ENCODE data around the gene MGAT1.

The MGAT1 gene

GRCh38 chr5:180776376-180776775 is 26.2 kb downstream of the MGAT1 start:
- Histone ChIP-seq H3F3A (ENCODE audit: insufficient read depth, low read length) (no peaks in the 10 kb centered on the region), H3K9me3 (ENCODE audit: low read length) (peaks cover 4% of the 10 kb centered on the region; the same call in 1 of the 2 replicates), H3K79me2 (ENCODE audit: insufficient read depth, low read length) (no peaks in the 10 kb centered on the region), H3K27me3 (ENCODE audit: insufficient read depth, low read length) (no peaks in the 10 kb centered on the region), H4K20me1 (ENCODE audit: insufficient read depth, low read length) (no peaks in the 10 kb centered on the region), H3K9me2 (ENCODE audit: low read depth, low read length) (no peaks in the 10 kb centered on the region), H2AFZ (ENCODE audit: low read length) (no peak overlapping the region), H3K4me1 (ENCODE audit: insufficient read depth, low read length, severe bottlenecking) (no peaks in the 10 kb centered on the region), H3K9ac (ENCODE audit: low read length) (no peak overlapping the region), H3K4me2 (ENCODE audit: low read length) (no peak overlapping the region), H3K27ac (ENCODE audit: low read depth, low read length, poor library complexity, severe bottlenecking) (no peak overlapping the region), H3K4me3 (ENCODE audit: low read depth, low read length, poor library complexity, severe bottlenecking) (no peak overlapping the region), H3K36me3 (ENCODE audit: insufficient read depth, low read length) (no peaks in the 10 kb centered on the region)
- TF ChIP-seq EZH2 (IDR thresholded peaks at IDR 0.05; ENCODE audit: borderline replicate concordance, low read length) (no peak), CTCF (IDR thresholded peaks at IDR 0.05; ENCODE audit: low read length) (no peak)

GRCh38 chr5:180775624-180776023 is 27.0 kb downstream of the MGAT1 start:
- Histone ChIP-seq H3K9me2 (ENCODE audit: low read depth, low read length) (no peaks in the 10 kb centered on the region), H3K4me1 (ENCODE audit: insufficient read depth, low read length, severe bottlenecking) (no peaks in the 10 kb centered on the region), H3K4me2 (ENCODE audit: low read length) (no peak overlapping the region), H3K4me3 (ENCODE audit: low read depth, low read length, poor library complexity, severe bottlenecking) (no peak overlapping the region), H3K27ac (ENCODE audit: low read depth, low read length, poor library complexity, severe bottlenecking) (no peak overlapping the region), H4K20me1 (ENCODE audit: insufficient read depth, low read length) (no peaks in the 10 kb centered on the region), H3F3A (ENCODE audit: insufficient read depth, low read length) (no peaks in the 10 kb centered on the region), H2AFZ (ENCODE audit: low read length) (no peak overlapping the region), H3K27me3 (ENCODE audit: insufficient read depth, low read length) (no peaks in the 10 kb centered on the region), H3K9ac (ENCODE audit: low read length) (no peak overlapping the region), H3K9me3 (ENCODE audit: low read length) (peaks cover 4% of the 10 kb centered on the region; the same call in 1 of the 2 replicates), H3K36me3 (ENCODE audit: insufficient read depth, low read length) (no peaks in the 10 kb centered on the region), H3K79me2 (ENCODE audit: insufficient read depth, low read length) (no peaks in the 10 kb centered on the region)
- no peak for TF ChIP-seq CTCF (IDR thresholded peaks at IDR 0.05; ENCODE audit: low read length)
- TF ChIP-seq EZH2 (IDR thresholded peaks at IDR 0.05; ENCODE audit: borderline replicate concordance, low read length): no peak

DNA sequence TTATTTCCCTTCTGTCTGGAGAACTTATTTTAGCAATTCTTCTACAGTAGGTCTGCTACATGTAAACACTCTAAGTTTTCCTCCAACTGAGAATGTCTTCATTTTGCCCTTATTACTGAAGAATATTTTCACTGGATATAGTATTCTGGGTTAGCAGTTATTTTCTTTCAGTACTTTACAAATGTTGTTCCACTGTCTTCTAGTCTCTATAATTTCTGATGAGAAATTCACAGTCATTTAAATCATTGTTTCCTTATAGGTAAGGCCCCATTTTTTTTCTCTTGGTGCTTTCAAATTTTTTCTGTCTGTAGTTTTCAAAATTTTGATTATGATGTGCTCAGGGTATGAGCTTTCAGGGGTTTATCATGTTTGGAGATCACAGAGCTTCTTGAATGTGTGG is 30.8 kb downstream of the MGAT1 start:
- Histone ChIP-seq H3K9ac (ENCODE audit: low read length) (no peak overlapping the region), H3K4me3 (ENCODE audit: low read depth, low read length, poor library complexity, severe bottlenecking) (no peak overlapping the region), H3K36me3 (ENCODE audit: insufficient read depth, low read length) (no peaks in the 10 kb centered on the region), H2AFZ (ENCODE audit: low read length) (no peak overlapping the region), H3K4me1 (ENCODE audit: insufficient read depth, low read length, severe bottlenecking) (no peaks in the 10 kb centered on the region), H3K27ac (ENCODE audit: low read depth, low read length, poor library complexity, severe bottlenecking) (no peak overlapping the region), H3K27me3 (ENCODE audit: insufficient read depth, low read length) (no peaks in the 10 kb centered on the region), H3F3A (ENCODE audit: insufficient read depth, low read length) (no peaks in the 10 kb centered on the region), H3K4me2 (ENCODE audit: low read length) (no peak overlapping the region), H3K79me2 (ENCODE audit: insufficient read depth, low read length) (no peaks in the 10 kb centered on the region), H3K9me2 (ENCODE audit: low read depth, low read length) (no peaks in the 10 kb centered on the region), H3K9me3 (ENCODE audit: low read length) (peaks cover 4% of the 10 kb centered on the region; the same call in 1 of the 2 replicates), H4K20me1 (ENCODE audit: insufficient read depth, low read length) (no peaks in the 10 kb centered on the region)
- TF ChIP-seq CTCF (IDR thresholded peaks at IDR 0.05; ENCODE audit: low read length): no peak

Measured in OCI-LY1 (cell line).